Large intestine (tissue), 3 donors: ENCODE results near the gene CYP2F1. TPM values are rescaled to one million over a fixed set of nuclear protein-coding genes. Genes with fewer than 3 reads are reported as not detected.
A peak's percentile ranks its signal among the peaks of the same experiment; 100 is the strongest.
"Not testable (repeated sequence)": the region's sequence is repeated elsewhere in the genome, so short reads cannot be mapped to it uniquely, and the experiment has no call there.

Experiments used
- DNase-seq, 2 donors: peaks; one replicate each; pipeline versions ENCODE4 v3.0.0 to v3.0.0-alpha.2; 2013
- H3K27ac ChIP-seq: one replicate; pipeline ENCODE4 v1.5.1; 2013; ENCODE audit warnings: low read length
- H3K27me3 ChIP-seq: 2 replicates; pipeline ENCODE4 v1.6.1; 2013; ENCODE audit warnings: low read length; ENCODE audit not compliant: control insufficient read depth, insufficient read depth
- H3K36me3 ChIP-seq: 2 replicates; pipeline ENCODE4 v1.6.1; 2013; ENCODE audit warnings: low read length; ENCODE audit not compliant: control insufficient read depth, insufficient read depth
- H3K4me1 ChIP-seq: one replicate; pipeline ENCODE4 v1.6.1; 2013; ENCODE audit warnings: low read length; ENCODE audit not compliant: control insufficient read depth, insufficient read depth
- H3K4me3 ChIP-seq: one replicate; pipeline ENCODE4 v1.5.1; 2013; ENCODE audit warnings: low read length
- H3K9me3 ChIP-seq: one replicate; pipeline ENCODE4 v1.6.1; 2013; ENCODE audit warnings: mild to moderate bottlenecking, low read depth, low read length, moderate library complexity; ENCODE audit not compliant: control insufficient read depth
- WGBS: methylation state at CpG from one replicate; pipeline ENCODE4 v1.1.5; 2013; ENCODE audit warnings: low lambda C conversion rate; ENCODE audit not compliant: insufficient coverage; 5-methylcytosine and 5-hydroxymethylcytosine counted together
- polyA plus RNA-seq: library from polyadenylated mRNA; unstranded; fragments of 120-200 nt; gene quantifications from one replicate; pipeline ENCODE4 v1.2.1, GENCODE V29; 2013

CYP2F1 gene
- polyA plus RNA-seq, 1 donor, result 0.06 TPM

- H3K4me1 ChIP-seq, DNase-seq, H3K36me3 ChIP-seq, H3K9me3 ChIP-seq, H3K4me3 ChIP-seq, H3K27me3 ChIP-seq, H3K27ac ChIP-seq: not testable (repeated sequence)
- WGBS, result 100% methylated on average over 1 of the region's 2 CpGs
These were observed 12.6 kb downstream of the CYP2F1 start for GRCh38 chr19:41126765-41127203.

DNA sequence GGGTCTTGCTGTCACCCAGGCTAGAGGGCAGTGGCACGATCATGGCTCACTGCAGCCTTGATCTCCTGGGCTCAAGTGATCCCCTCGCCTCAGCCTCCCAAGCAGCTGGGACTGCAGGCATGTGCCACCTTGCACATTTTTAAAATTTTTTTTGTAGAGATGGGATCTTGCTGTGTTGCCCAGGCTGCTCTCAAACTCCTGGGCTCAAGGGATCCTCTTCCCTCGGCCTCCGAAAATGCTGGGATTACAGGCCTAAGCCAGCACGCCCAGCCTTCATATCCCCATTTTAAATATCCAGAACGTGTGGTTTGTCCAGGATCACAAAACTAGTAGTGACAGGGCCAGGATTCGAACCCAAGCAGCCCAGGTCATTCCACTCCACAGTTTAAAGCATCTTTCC is 13.1 kb downstream of the CYP2F1 start:
- not testable (repeated sequence) for H3K4me1 ChIP-seq, H3K27me3 ChIP-seq, DNase-seq, H3K27ac ChIP-seq, H3K9me3 ChIP-seq, H3K36me3 ChIP-seq, H3K4me3 ChIP-seq
- no CpG with 5 or more reads among the region's 7 CpGs for WGBS

- not testable (repeated sequence) for H3K4me3 ChIP-seq, H3K4me1 ChIP-seq, H3K9me3 ChIP-seq, H3K36me3 ChIP-seq, H3K27ac ChIP-seq, H3K27me3 ChIP-seq
- DNase-seq, result peak; percentile 74 to 90
- WGBS, result no CpG with 5 or more reads among the region's 29 CpGs
These were observed 13.6 kb downstream of the CYP2F1 start for GRCh38 chr19:41127801-41128300.

DNA sequence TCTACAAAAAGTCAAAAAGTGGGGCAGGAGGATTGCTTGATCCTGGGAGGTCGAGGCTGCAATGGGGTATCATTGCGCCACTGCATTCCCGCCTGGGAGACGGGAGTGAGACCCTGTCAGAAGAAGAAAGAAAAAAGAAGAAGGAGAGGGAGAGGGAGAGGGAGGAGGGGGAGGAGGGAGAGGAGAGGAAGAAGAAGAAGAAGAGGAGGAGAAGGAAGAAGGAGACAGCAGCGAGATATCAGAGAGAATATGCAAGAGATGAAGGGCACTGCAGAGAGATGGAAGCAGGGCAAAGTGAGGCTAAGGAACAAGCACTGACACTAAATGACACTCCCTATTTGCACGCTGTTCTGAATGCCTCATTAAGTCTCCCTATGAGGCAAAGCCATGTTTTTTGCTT is 14.5 kb downstream of the CYP2F1 start:
- no peaks in the 10 kb centered on the region for H3K36me3 ChIP-seq
- H3K4me1 ChIP-seq, result no peaks in the 10 kb centered on the region
- no peak overlapping the region for H3K4me3 ChIP-seq
- H3K27me3 ChIP-seq, result no peaks in the 10 kb centered on the region
- no peak for DNase-seq
- H3K27ac ChIP-seq, result no peak overlapping the region
- H3K9me3 ChIP-seq, result peaks cover 4% of the 10 kb centered on the region
- 82% methylated on average over 6 of the region's 6 CpGs for WGBS

GRCh38 chr19:41131186-41131585 is 17.0 kb downstream of the CYP2F1 start:
- H3K27ac ChIP-seq, result no peak overlapping the region
- peaks cover 7% of the 10 kb centered on the region for H3K4me1 ChIP-seq
- no peak overlapping the region for H3K4me3 ChIP-seq
- no peak for DNase-seq
- H3K36me3 ChIP-seq, result no peaks in the 10 kb centered on the region
- H3K9me3 ChIP-seq, result no peaks in the 10 kb centered on the region
- no CpG with 5 or more reads among the region's 5 CpGs for WGBS
- H3K27me3 ChIP-seq, result no peaks in the 10 kb centered on the region

- whole genome bisulfite sequencing, result no CpG with 5 or more reads among the region's 3 CpGs
- Histone ChIP-seq H3K4me1 (peaks cover 8% of the 10 kb centered on the region), H3K36me3 (no peaks in the 10 kb centered on the region), H3K27ac (no peak overlapping the region), H3K27me3 (no peaks in the 10 kb centered on the region), H3K4me3 (no peak overlapping the region), H3K9me3 (no peaks in the 10 kb centered on the region)
- no peak for DNase-seq
These were observed 19.0 kb downstream of the CYP2F1 start for GRCh38 chr19:41133260-41133659.

GRCh38 chr19:41134616-41135015 is 20.4 kb downstream of the CYP2F1 start:
- Histone ChIP-seq H3K4me3 (no peak overlapping the region), H3K36me3 (no peaks in the 10 kb centered on the region), H3K27ac (no peak overlapping the region), H3K27me3 (no peaks in the 10 kb centered on the region), H3K9me3 (no peaks in the 10 kb centered on the region), H3K4me1 (peaks cover 8% of the 10 kb centered on the region)
- no peak for DNase-seq
- WGBS, result no CpG with 5 or more reads among the region's 20 CpGs

DNA sequence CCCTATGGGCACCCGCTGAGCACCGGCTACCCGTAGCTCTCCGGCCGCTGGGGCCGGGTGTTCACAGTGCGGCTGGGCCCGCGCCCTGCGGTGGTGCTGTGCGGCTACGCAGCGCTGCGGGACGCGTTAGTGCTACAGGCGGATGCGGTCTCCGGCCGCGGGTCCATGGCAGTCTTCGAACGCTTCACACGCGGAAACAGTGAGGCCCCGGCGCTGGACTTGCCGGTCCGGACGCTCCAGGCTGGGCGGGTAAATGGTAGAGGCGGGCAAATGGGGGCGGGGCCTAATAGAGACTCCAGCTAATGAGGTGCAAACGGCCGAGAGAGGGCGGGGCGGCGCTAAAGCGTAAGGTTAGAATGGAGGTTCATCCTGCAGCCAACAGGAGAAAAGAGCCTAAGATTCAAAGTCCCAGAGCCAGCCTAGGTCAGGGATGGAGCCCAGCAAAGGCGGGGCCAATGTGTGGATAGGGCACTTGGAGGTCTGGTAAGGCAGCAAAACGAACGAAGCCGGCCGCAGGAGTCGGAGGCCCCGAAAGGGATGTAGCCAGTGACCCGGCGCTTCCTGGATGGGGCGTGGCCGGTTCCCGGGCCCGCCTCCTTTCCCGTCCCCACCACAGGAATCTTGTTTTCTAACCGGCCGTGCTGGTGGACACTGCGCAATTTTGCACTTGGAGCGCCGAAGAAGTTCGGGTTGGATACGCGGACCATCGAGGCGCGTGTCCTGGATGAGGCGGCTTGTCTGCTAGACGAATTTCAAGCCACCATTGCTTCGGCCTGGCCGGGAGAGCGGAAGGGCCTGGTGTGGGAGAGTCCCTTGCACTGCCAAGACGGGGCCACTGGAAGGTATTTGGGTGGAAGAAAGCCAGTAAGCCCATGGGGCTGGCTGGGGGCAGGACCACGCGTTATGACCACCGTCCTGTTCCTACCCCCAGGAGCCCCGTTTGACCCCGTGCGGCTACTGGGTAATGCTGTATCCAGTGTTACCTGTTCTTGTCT is 21.5 kb downstream of the CYP2F1 start:
- H3K9me3 ChIP-seq, H3K4me1 ChIP-seq, H3K36me3 ChIP-seq, H3K27me3 ChIP-seq: not testable (repeated sequence)
- Histone ChIP-seq H3K4me3 (peak overlapping the region; percentile 40), H3K27ac (peak overlapping the region; percentile 60)
- no CpG with 5 or more reads among the region's 76 CpGs for WGBS
- DNase-seq, result peak; percentile 57 to 89

DNA sequence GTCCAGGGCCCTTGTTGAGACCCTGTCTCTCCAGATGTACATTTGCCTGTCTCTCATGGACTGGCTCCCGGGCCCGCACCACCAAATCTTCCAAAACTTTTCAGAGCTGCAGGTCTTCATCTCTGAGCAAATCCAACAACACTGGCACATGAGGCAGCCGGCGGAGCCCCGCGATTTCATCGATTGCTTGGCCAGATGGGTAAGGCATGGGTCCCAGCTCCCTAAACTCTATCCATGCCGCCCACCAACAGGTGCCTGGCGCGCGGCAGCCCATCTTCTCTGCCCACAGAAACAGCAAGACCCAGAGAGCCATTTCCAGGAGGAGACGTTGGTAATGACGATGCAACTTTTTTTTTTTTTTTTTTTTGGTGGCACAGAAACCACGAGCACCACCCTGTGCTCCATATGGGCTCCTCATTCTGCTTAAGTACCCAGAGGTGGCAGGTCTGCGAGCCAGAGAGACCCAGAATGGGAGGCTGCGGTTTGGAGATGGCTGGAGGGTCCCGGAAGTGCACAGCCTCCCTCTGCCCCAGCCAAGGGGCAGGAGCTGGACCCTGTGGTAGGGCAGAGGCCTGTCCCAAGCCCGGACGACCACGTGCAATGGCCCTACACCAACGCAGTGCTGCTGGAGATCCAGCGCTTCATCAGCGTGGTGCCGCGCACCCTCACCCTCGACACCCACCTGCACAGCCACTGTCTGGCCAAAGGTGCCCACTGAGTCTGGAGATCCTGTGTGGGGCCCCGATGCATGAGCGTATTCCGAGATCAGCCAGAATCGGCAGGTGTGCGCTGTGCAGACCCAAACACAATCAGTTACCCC is 22.6 kb downstream of the CYP2F1 start:
- no peak overlapping the region for H3K27ac ChIP-seq
- H3K36me3 ChIP-seq, result no peaks in the 10 kb centered on the region
- H3K27me3 ChIP-seq, result no peaks in the 10 kb centered on the region
- no peak overlapping the region for H3K4me3 ChIP-seq
- no peaks in the 10 kb centered on the region for H3K9me3 ChIP-seq
- H3K4me1 ChIP-seq, result peaks cover 8% of the 10 kb centered on the region
- WGBS, result no CpG with 5 or more reads among the region's 31 CpGs
- DNase-seq, result no peak

DNA sequence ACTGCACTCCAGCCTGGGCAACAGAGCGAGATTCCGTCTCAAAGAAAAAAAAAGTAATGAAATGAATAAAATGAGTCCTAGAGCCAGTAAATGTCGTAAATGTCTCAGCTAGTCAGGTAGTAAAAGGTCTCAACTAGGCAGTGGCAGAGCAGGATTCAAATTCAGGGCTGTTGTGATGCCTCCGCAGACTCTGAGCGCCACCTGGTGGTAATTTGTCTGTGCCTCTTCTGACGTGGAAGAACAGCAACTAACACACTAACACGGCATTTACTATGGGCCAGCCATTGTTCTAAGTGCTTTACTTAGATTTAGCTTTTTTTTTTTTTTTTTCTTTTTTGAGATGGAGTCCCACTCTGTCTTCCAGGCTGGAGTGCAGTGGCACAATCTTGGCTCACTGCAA is 30.2 kb downstream of the CYP2F1 start:
- DNase-seq, result peak; percentile 70 to 77
- H3K27ac ChIP-seq, result no peak overlapping the region
- no peaks in the 10 kb centered on the region for H3K27me3 ChIP-seq
- no CpG with 5 or more reads among the region's 7 CpGs for WGBS
- H3K4me3 ChIP-seq, result no peak overlapping the region
- H3K4me1 ChIP-seq, result no peaks in the 10 kb centered on the region
- H3K9me3 ChIP-seq, result no peaks in the 10 kb centered on the region
- no peaks in the 10 kb centered on the region for H3K36me3 ChIP-seq
